HEK293T (cell line): ENCODE measurements around the gene HPCAL1.
"Not testable (repeated sequence)": the region's sequence is repeated elsewhere in the genome, so short reads cannot be mapped to it uniquely, and the experiment has no call there.

Experiments
- CTCF ChIA-PET: fragments of 350-600 bp; formaldehyde crosslinking; extraction: SDS; loops from one replicate; lab custom pipeline; 2021; ENCODE audit warnings: antibody characterized with exemption, inconsistent platforms; lab: Yijun Ruan, JAX
- POLR2A ChIA-PET: fragments of 350-600 bp; formaldehyde crosslinking; extraction: SDS; loops from one replicate; lab custom pipeline; 2020; ENCODE audit warnings: antibody characterized with exemption, inconsistent platforms; lab: Yijun Ruan, JAX
- DNase-seq: peaks from one replicate; pipeline ENCODE4 v3.0.0; 2012; ENCODE audit warnings: mixed read lengths; ENCODE audit errors: extremely low spot score
- ARNT ChIP-seq: fragments of 450-650 bp; IDR thresholded peaks from 2 replicates; pipeline ENCODE4 v1.6.1; 2017; ENCODE audit warnings: mild to moderate bottlenecking
- BHLHE40 ChIP-seq: fragments of 450-650 bp; IDR thresholded peaks from 2 replicates; pipeline ENCODE4 v1.6.1; 2016; ENCODE audit warnings: mild to moderate bottlenecking, moderate library complexity, borderline replicate concordance
- CTBP1 ChIP-seq: fragments of 450-650 bp; IDR thresholded peaks from 2 replicates; pipeline ENCODE4 v1.6.1; 2016; ENCODE audit warnings: borderline replicate concordance
- ELF4 ChIP-seq: fragments of 450-650 bp; IDR thresholded peaks from 2 replicates; pipeline ENCODE4 v1.6.1; 2017; ENCODE audit warnings: antibody characterized with exemption
- FOXA1 ChIP-seq: fragments of 450-650 bp; IDR thresholded peaks from 2 replicates; pipeline ENCODE4 v1.6.1; 2016; ENCODE audit warnings: mild to moderate bottlenecking
- FOXK2 ChIP-seq: fragments of 450-650 bp; IDR thresholded peaks from 2 replicates; pipeline ENCODE4 v1.6.1; 2016; ENCODE audit warnings: mild to moderate bottlenecking
- FOXM1 ChIP-seq: fragments of 450-650 bp; IDR thresholded peaks from 2 replicates; pipeline ENCODE4 v1.6.1; 2017; ENCODE audit warnings: mild to moderate bottlenecking, borderline replicate concordance
- HDGF ChIP-seq: fragments of 450-650 bp; IDR thresholded peaks from 2 replicates; pipeline ENCODE4 v1.6.1; 2017; ENCODE audit warnings: antibody characterized with exemption, borderline replicate concordance
- L3MBTL2 ChIP-seq: fragments of 450-650 bp; conservative IDR thresholded peaks from 2 replicates; pipeline ENCODE4 v1.6.1; 2016; ENCODE audit warnings: mild to moderate bottlenecking
- LEF1 ChIP-seq: fragments of 450-650 bp; IDR thresholded peaks from 2 replicates; pipeline ENCODE4 v1.6.1; 2017; ENCODE audit warnings: mild to moderate bottlenecking, borderline replicate concordance
- NFRKB ChIP-seq: fragments of 450-650 bp; IDR thresholded peaks from 2 replicates; pipeline ENCODE4 v1.6.1; 2016; ENCODE audit warnings: mild to moderate bottlenecking, moderate library complexity
- SP1 ChIP-seq: fragments of 450-650 bp; IDR thresholded peaks from 2 replicates; pipeline ENCODE4 v1.6.1; 2017
- SUZ12 ChIP-seq: fragments of 450-650 bp; IDR thresholded peaks from 2 replicates; pipeline ENCODE4 v1.6.1; 2016; ENCODE audit warnings: mild to moderate bottlenecking
- TARDBP ChIP-seq: fragments of 450-650 bp; IDR thresholded peaks from 2 replicates; pipeline ENCODE4 v1.6.1; 2016
- ZNF384 ChIP-seq: fragments of 450-650 bp; IDR thresholded peaks from 2 replicates; pipeline ENCODE4 v1.6.1; 2016
- TF ChIP-seq, protein P1 (sequence below): fragments of 450-650 bp; IDR thresholded peaks from 2 replicates; pipeline ENCODE4 v1.6.1; 2016

The HPCAL1 gene

DNA sequence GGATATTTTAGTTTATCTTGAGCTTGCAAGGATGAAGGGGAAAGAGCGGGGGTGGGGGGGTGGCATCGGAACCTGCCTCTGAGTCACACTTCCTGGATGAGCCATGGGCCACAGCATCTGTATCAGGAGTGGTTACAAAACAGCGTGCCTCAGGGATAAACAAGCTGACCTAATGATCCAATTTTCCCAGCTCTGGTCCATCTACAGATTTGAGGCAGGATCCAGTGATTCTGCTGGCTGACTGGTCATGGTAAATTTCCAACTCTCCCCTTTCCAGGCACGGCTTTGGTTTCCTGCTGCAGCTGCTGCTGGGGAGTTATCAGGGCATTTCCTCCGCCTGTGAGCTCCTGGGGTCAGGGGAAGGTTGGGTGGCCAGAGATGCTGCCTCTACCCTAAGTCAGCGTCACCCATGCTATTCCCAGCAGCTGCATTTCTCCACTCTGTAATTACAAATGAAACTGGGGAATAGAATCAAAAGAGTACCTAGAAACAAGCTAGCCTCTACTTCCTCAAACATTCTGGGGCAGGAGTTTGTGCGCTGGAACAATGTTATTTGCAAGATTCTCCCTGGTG, 4.7 kb upstream of the HPCAL1 start:
- no peak for DNase-seq
- CTCF ChIA-PET: no interaction called here
- POLR2A ChIA-PET: no interaction called here
- TF ChIP-seq SP1 (no peak), ZNF384 (no peak), L3MBTL2 (no peak), ARNT (no peak), HDGF (no peak), NFRKB (no peak), SUZ12 (no peak)
- TF ChIP-seq, protein P1, sequence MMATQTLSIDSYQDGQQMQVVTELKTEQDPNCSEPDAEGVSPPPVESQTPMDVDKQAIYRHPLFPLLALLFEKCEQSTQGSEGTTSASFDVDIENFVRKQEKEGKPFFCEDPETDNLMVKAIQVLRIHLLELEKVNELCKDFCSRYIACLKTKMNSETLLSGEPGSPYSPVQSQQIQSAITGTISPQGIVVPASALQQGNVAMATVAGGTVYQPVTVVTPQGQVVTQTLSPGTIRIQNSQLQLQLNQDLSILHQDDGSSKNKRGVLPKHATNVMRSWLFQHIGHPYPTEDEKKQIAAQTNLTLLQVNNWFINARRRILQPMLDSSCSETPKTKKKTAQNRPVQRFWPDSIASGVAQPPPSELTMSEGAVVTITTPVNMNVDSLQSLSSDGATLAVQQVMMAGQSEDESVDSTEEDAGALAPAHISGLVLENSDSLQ: no peak

DNA sequence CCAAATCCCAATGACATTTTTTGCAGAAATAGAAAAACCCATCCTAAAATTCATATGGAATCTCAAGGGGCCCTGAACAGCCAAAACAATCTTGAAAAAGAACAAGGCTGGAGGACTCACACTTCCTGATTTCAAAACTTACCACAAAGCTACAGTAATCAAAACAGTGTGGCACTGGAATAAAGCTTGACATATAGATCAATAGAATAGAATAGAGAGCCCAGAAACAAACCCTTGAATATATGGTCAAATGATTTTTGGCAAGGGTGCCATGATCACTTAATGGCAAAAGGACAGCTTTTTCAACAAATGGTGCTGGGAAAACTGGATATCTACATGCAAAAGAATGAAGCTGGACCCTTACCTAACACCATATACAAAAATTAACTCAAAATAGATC, 3.9 kb upstream of the HPCAL1 start:
- POLR2A ChIA-PET, DNase-seq, CTCF ChIA-PET: not testable (repeated sequence)

DNA sequence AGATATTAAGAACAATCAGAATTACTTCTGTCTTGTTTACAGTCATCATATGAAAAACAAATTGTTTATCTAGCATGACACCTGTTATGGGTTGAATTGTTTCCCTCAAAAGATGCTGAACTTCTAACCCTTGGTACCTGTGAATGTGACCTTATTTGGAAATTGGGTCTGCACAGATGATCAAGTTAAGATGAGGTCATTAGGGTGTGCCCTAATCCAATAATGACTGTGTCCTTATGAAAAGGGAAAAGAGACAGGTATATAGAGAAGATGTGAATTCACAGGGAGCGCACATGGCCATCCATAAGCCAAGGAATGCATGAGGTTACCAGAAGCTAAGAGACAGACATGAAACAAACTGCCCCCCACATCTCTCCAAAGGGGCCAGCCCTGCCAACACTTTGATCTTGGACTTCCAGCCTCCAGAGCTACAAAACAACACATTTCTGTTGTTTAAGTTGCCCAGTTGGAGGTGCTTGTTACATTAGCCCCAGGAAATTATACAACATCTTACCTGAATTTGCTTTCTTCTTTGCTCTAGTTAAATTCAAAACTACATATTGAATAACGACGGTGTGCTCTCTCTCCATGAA, 2.3 kb upstream of the HPCAL1 start:
- TF ChIP-seq ARNT: no peak
- no peak for TF ChIP-seq BHLHE40
- no peak for TF ChIP-seq FOXK2
- TF ChIP-seq ELF4: no peak
- TF ChIP-seq SUZ12: no peak
- TF ChIP-seq FOXA1: no peak
- TF ChIP-seq ZNF384: no peak
- no peak for TF ChIP-seq FOXM1
- TF ChIP-seq LEF1: no peak
- no peak for TF ChIP-seq L3MBTL2
- no peak for DNase-seq
- POLR2A ChIA-PET: interaction anchor here (1.6 kb wide), 1 partner anchor 24 kb away, joined by 6 read pairs; no protein-coding TSS in a partner anchor
- CTCF ChIA-PET: no interaction called here

DNA sequence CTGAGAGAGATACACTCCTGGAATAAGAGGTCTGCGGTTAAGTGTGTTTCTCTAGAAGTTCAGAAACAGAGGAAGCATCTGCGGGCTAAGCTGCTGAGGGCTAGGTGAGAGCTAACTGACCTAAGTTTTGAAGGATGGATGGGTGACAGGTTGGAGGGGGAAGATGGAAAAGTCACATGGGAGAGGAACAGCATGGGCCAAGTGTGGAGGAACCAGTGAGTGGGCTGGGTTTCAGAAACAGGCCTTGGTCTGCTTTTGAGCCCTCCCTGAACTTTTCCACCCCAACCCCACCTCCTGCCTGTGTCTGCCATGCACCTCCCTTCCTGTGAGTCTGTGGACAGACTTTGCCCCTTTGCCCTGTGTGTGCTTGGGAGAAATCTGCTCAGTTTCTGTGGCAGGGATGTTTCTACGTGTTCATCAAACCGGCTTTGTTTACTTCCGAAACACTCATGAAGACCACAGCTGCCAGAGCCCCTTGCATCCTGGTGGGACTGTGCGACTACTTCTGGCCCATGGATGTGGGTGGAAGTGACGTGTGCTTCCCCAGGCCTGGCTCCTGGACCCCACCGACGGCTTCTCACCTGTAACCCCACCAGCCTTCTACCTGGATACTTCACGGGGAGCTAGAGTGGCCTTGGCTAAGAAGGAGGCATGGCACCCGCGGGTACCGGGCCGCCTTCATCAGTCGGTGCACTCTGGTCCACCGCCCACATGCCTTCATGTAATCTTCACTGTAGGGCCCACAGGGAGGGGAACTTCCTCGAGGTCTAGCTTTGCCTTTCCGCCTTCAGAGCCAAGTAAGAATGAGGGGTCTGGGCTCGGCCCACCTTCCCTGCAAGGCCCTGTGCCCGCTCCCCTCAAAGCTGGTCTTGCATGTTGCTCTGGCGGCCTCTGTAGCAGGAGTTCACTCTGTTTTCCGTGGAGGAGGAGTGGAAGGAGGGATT, 1.4 kb upstream of the HPCAL1 start:
- POLR2A ChIA-PET: interaction anchor here (0.6 to 1.6 kb wide), 5 partner anchors 8 to 408 kb away, joined by 3 to 6 read pairs (median 4); no protein-coding TSS in a partner anchor
- TF ChIP-seq TARDBP: no peak
- TF ChIP-seq SUZ12: no peak
- no peak for TF ChIP-seq ARNT
- no peak for TF ChIP-seq CTBP1
- TF ChIP-seq FOXM1: no peak
- no peak for TF ChIP-seq BHLHE40
- TF ChIP-seq FOXA1: no peak
- no peak for TF ChIP-seq ZNF384
- TF ChIP-seq FOXK2: no peak
- no peak for TF ChIP-seq HDGF
- no peak for TF ChIP-seq L3MBTL2
- TF ChIP-seq, protein P1: no peak
- no peak for TF ChIP-seq SP1
- TF ChIP-seq LEF1: no peak

DNA sequence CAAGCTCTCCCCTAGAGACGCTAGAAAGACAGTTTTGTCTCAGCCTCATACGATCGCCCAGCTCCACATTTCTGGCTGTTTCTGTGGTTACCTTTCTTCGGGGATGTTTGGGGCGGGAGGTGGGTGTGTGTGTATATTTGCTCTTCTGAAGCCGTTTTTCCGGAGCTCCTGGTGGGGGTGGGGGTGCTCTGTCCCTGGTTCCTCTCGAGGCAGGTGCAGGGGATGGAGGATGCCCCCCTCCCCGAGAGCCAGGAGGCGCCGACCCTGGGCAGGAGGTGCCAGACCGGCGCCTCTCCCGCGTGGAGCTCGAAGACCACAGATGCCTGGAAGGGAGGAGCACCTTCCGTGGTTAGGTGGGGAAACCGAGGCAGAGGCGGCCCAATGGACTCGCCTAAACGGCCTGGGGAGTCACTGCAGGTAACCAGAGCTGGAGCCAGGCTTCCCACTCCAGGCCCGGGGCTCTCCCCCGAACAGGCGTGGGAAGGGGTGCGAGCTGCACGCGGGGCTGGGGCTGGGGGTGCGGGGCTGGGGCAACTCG, 694 bp upstream of the HPCAL1 start:
- TF ChIP-seq FOXM1 (no peak), SP1 (no peak), FOXK2 (no peak), SUZ12 (no peak), FOXA1 (no peak), ZNF384 (no peak), ARNT (no peak)
- DNase-seq: no peak
- CTCF ChIA-PET: interaction anchor here (0.6 to 0.7 kb wide), 2 partner anchors 62 kb away, joined by 3 read pairs; no protein-coding TSS in a partner anchor
- POLR2A ChIA-PET: interaction anchor here (0.6 to 1.6 kb wide), 6 partner anchors 9 to 407 kb away, joined by 3 to 6 read pairs (median 4); no protein-coding TSS in a partner anchor

More for the DNA sequence above, 1.4 kb upstream of the HPCAL1 start:
- no peak for DNase-seq
- CTCF ChIA-PET: interaction anchor here (0.6 to 0.7 kb wide), 2 partner anchors 61 to 63 kb away, joined by 3 read pairs; no protein-coding TSS in a partner anchor

DNA sequence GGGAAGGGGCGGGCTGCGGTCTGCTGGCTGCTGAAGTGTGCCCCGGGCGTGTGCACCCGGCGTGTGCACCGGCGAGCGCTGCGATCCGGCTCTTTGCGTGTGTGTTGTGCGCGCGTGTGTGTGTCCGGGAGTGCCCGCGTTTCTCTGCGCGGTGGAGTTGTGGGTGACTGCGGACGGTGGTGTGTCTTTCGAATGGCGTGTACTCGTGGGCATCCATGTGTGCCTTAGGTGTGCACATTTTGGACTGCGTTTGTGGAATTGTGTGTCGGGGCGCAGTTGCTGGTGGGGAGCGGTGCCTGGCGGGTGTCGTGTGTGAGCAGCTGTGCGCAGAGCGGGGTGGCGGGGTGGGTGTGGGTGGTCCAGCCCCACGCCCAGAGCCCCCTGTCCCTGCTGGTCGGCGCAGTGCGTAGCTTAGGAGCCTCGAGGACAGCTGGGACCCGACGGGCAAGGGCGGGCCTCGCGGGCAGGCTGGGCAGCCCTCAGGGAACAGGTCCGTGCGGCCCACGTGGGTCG, 533 bp downstream of the HPCAL1 start:
- ChIA-PET POLR2A (interaction anchor here (0.7 to 1.2 kb wide), 3 partner anchors 18 to 54 kb away, joined by 3 to 4 read pairs (median 3); no protein-coding TSS in a partner anchor), CTCF (interaction anchor here (1.2 kb wide), 1 partner anchor 106 kb away, joined by 4 read pairs; no protein-coding TSS in a partner anchor)
- TF ChIP-seq FOXM1 (no peak), L3MBTL2 (peak; percentile 59)
- DNase-seq: no peak
